ENCODE measurements around the gene TOP3B. TPM values are rescaled to one million over a fixed set of nuclear protein-coding genes. Genes with fewer than 3 reads are reported as not detected.

TOP3B gene
- total RNA-seq, 4 donors from 2014 or later = 24.7 to 39.3 (median 29.3) TPM

- 85 to 98% methylated on average over 6 to 9 of the region's 12 CpGs for WGBS, 2 donors
- TF ChIP-seq, protein P1, sequence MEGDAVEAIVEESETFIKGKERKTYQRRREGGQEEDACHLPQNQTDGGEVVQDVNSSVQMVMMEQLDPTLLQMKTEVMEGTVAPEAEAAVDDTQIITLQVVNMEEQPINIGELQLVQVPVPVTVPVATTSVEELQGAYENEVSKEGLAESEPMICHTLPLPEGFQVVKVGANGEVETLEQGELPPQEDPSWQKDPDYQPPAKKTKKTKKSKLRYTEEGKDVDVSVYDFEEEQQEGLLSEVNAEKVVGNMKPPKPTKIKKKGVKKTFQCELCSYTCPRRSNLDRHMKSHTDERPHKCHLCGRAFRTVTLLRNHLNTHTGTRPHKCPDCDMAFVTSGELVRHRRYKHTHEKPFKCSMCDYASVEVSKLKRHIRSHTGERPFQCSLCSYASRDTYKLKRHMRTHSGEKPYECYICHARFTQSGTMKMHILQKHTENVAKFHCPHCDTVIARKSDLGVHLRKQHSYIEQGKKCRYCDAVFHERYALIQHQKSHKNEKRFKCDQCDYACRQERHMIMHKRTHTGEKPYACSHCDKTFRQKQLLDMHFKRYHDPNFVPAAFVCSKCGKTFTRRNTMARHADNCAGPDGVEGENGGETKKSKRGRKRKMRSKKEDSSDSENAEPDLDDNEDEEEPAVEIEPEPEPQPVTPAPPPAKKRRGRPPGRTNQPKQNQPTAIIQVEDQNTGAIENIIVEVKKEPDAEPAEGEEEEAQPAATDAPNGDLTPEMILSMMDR (IDR thresholded peaks at IDR 0.05) = no peak
- TF ChIP-seq POLR2A (IDR thresholded peaks at IDR 0.05) = no peak
- no peak overlapping the region for H3K27ac ChIP-seq
- peaks cover 17 to 46% of the 10 kb centered on the region in 2 donors for H3K36me3 ChIP-seq
- no peak for DNase-seq
- H3K27me3 ChIP-seq = no peaks in the 10 kb centered on the region
- no peak overlapping the region for H3K4me3 ChIP-seq (replicated peaks in 1 of 3)
- H3K9me3 ChIP-seq = no peaks in the 10 kb centered on the region
- H3K4me1 ChIP-seq = no peaks in the 10 kb centered on the region
- intact Hi-C loops (cut with DNase I) = loop anchor here (5.0 kb wide), 1 partner anchor 57 kb away; no protein-coding TSS in a partner anchor
Measured at GRCh38 chr22:21974058-21974649, 8.4 kb downstream of the TOP3B start.

GRCh38 chr22:21972806-21973205 is 9.8 kb downstream of the TOP3B start:
- Histone ChIP-seq H3K4me1 (no peaks in the 10 kb centered on the region), H3K27me3 (no peaks in the 10 kb centered on the region), H3K27ac (no peak overlapping the region), H3K9me3 (no peaks in the 10 kb centered on the region), H3K4me3 (replicated peaks in 1 of 3) (no peak overlapping the region), H3K36me3 (peaks cover 19 to 47% of the 10 kb centered on the region in 2 donors)
- intact Hi-C loops (cut with DNase I) = loop anchor here (5.0 kb wide), 1 partner anchor 56 kb away; no protein-coding TSS in a partner anchor
- 87 to 96% methylated on average over 5 to 6 of the region's 6 CpGs for WGBS, 2 donors
- DNase-seq = no peak
- TF ChIP-seq, protein P1 (IDR thresholded peaks at IDR 0.05) = no peak
- no peak for TF ChIP-seq POLR2A (IDR thresholded peaks at IDR 0.05)

- Histone ChIP-seq H3K9me3 (no peaks in the 10 kb centered on the region), H3K27ac (no peak overlapping the region), H3K36me3 (peaks cover 24 to 51% of the 10 kb centered on the region in 2 donors), H3K4me3 (replicated peaks in 1 of 3) (no peak overlapping the region), H3K4me1 (no peaks in the 10 kb centered on the region), H3K27me3 (no peaks in the 10 kb centered on the region)
- TF ChIP-seq, protein P1 (IDR thresholded peaks at IDR 0.05) = peak in 5 of 6 experiments; percentile 20 to 75 (median 38)
- TF ChIP-seq POLR2A (IDR thresholded peaks at IDR 0.05) = no peak
- WGBS, 2 donors = 71 to 72% methylated on average over 7 of the region's 7 CpGs
- intact Hi-C loops (cut with DNase I) = loop anchor here (5.0 kb wide), 1 partner anchor 55 kb away; no protein-coding TSS in a partner anchor
- peak in 1 of 2 donors; percentile 17 for DNase-seq
Measured at GRCh38 chr22:21972293-21972779, 10.3 kb downstream of the TOP3B start.

DNA sequence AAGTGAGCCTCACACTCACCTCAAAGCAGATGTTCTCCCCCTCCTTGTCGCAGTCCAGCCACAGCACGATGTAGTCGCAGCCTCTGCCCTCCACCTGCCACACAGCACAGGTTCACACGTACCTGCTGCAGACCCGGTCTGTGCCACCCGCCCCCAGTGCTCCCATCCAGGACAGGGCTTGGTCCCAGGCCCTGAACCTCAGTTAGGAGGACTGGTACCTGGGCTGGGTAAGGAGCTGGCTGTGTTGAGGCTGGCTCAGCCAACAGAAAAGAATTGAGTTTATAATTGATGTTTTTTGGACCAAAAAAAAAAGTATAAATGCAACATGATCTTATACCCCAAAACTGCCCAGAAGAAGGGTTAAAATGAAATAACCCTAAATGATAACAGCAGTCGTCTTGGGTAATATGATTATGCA is 10.7 kb downstream of the TOP3B start:
- intact Hi-C loops (cut with DNase I) = loop anchor here (5.0 kb wide), 1 partner anchor 55 kb away; no protein-coding TSS in a partner anchor
- H3K36me3 ChIP-seq = peaks cover 29 to 56% of the 10 kb centered on the region in 2 donors
- no peak overlapping the region for H3K27ac ChIP-seq
- no peaks in the 10 kb centered on the region for H3K27me3 ChIP-seq
- 85 to 87% methylated on average over 7 of the region's 7 CpGs for WGBS, 2 donors
- no peaks in the 10 kb centered on the region for H3K9me3 ChIP-seq
- H3K4me3 ChIP-seq (replicated peaks in 1 of 3) = no peak overlapping the region
- H3K4me1 ChIP-seq = no peaks in the 10 kb centered on the region
- DNase-seq = no peak
- TF ChIP-seq, protein P1 (IDR thresholded peaks at IDR 0.05) = no peak
- no peak for TF ChIP-seq POLR2A (IDR thresholded peaks at IDR 0.05)
